Brain microvascular endothelial cell (primary cell): Measurements from ENCODE around the gene CNIH3.
A peak's percentile ranks its signal among the peaks of the same experiment; 100 is the strongest.
"Not testable (repeated sequence)": the region's sequence is repeated elsewhere in the genome, so short reads cannot be mapped to it uniquely, and the experiment has no call there.

Experiments used
- DNase-seq: peaks from one replicate; pipeline ENCODE4 v3.0.0-alpha.2; 2020
- H3K27ac ChIP-seq: fragments of 250-450 bp; sonication (Bioruptor Pico); 2 replicates; pipeline ENCODE4 v1.5.1; 2020; ENCODE audit warnings: mild to moderate bottlenecking, moderate library complexity
- H3K27me3 ChIP-seq: fragments of 250-450 bp; sonication (Bioruptor Pico); replicated peaks from 2 replicates; pipeline ENCODE4 v1.5.1; 2020; ENCODE audit warnings: mild to moderate bottlenecking
- H3K36me3 ChIP-seq: fragments of 250-450 bp; sonication (Bioruptor Pico); replicated peaks from 2 replicates; pipeline ENCODE4 v1.5.1; 2020; ENCODE audit warnings: mild to moderate bottlenecking
- H3K4me3 ChIP-seq: 2 replicates; pipeline ENCODE4 v1.5.1; 2011; ENCODE audit warnings: low read depth, mild to moderate bottlenecking, control low read depth, low read length, moderate library complexity
- in situ Hi-C: cut with HindIII; loops from 2 replicates; pipeline ENCODE4 v1.10.0; 2017; ENCODE audit warnings: low sequenced_read_pairs, low pct_ligation_motif_present
- TF ChIP-seq, protein P1 (sequence below): IDR thresholded peaks from 2 replicates; pipeline ENCODE4 v1.5.1; 2011; ENCODE audit warnings: low read depth, mild to moderate bottlenecking, moderate library complexity, low read length, control low read depth, inconsistent platforms; ENCODE audit errors: missing control alignments

The CNIH3 gene

DNA sequence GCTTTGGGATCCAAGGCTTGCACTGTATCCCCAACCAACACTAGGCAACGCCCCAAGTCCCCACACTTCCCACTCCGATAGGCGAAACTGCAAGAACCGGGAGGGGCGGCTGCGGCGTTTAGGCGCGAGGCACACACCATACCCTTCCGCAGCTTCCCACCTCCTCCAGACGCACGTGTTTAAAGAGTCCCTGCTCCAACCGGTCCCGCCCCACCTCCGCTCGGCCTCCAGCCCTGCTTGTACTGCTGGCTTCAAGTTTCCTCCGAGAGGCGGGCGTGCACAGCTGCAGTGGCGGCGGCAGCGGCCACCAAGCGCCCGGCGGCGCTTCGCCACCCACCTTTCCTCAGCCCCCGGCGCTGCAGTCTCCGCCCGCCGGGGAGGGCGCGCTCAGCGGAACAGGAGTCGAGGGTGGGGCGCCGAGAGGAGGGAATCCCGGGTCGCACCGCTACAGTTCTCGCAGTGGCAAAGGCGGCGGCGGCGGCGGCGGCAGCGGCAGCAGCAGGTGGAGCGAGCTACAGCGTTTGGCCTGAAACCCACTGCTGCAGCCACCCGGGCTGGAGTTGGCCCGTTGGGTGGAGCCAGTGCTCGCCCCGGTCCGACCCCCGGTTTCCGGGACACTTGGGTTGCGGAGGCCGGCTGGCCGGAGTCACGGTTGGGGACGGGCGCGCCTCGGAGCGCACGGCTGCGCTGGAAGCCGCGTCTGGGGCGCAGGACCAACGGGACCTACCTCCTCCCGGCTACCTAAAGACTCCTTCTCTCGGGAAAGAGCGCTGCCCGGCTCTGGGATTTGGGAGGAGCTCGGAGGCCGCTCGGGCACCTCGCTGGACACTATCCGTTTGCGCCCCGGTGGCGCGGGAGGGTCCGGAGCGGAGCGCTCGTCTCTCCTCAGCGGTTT lies at the start of gene CNIH3:
Gene CNIH3 (plus strand): TSS at position 457 of the 895 bp plus-strand sequence. CDS start 858 bp downstream, outside the sequence.
- in situ Hi-C loops: loop anchor here (25.0 kb wide), 1 partner anchor 104 kb away; no protein-coding TSS in a partner anchor

DNA sequence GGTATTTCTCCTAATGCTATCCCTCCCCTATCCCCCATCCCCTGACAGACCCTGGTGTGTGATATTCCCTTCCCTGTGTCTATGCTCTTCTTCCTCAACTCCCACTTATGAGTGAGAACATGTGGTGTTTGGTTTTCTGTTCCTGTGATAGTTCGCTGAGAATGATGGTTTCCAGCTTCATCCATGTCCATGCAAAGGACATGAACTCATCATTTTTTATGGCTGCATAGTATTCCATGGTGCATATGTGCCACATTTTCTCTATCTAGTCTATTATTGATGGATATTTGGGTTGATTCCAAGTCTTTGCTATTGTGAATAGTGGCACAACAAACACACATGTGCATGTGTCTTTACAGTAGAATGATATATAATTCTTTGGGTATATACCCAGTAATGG lies 49.6 kb upstream of the CNIH3 start:
- DNase-seq, H3K36me3 ChIP-seq, H3K4me3 ChIP-seq, H3K27ac ChIP-seq, H3K27me3 ChIP-seq, in situ Hi-C loops: not testable (repeated sequence)

More for the DNA sequence above, at the start of gene CNIH3:
- Histone ChIP-seq H3K4me3 (peak within 1 kb of the TSS; percentile 68), H3K27me3 (peaks cover 25% of the 10 kb centered on the region), H3K36me3 (no peaks in the 10 kb centered on the region), H3K27ac (no peak within 1 kb of the TSS)
- no peak for DNase-seq
- TF ChIP-seq, protein P1, sequence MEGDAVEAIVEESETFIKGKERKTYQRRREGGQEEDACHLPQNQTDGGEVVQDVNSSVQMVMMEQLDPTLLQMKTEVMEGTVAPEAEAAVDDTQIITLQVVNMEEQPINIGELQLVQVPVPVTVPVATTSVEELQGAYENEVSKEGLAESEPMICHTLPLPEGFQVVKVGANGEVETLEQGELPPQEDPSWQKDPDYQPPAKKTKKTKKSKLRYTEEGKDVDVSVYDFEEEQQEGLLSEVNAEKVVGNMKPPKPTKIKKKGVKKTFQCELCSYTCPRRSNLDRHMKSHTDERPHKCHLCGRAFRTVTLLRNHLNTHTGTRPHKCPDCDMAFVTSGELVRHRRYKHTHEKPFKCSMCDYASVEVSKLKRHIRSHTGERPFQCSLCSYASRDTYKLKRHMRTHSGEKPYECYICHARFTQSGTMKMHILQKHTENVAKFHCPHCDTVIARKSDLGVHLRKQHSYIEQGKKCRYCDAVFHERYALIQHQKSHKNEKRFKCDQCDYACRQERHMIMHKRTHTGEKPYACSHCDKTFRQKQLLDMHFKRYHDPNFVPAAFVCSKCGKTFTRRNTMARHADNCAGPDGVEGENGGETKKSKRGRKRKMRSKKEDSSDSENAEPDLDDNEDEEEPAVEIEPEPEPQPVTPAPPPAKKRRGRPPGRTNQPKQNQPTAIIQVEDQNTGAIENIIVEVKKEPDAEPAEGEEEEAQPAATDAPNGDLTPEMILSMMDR: no peak

DNA sequence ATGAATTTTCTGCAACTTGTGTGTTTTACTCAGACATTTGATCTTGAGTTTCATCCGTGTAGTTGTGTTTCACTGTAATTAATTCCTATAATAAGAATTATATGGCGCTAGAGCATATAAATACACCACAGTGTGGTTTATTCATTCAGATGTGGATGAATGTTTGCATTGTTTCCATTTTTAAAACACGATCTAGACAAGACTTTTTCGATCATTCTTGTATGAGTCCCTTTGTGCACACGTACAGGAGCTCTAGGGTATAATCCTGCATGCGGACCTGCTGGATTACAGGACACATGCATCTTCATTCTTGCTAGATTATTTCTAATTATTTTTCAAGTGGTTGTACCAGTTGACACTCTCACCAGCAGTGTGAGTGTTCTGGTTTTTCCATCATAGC lies 46.8 kb upstream of the CNIH3 start:
- TF ChIP-seq, protein P1: no peak

DNA sequence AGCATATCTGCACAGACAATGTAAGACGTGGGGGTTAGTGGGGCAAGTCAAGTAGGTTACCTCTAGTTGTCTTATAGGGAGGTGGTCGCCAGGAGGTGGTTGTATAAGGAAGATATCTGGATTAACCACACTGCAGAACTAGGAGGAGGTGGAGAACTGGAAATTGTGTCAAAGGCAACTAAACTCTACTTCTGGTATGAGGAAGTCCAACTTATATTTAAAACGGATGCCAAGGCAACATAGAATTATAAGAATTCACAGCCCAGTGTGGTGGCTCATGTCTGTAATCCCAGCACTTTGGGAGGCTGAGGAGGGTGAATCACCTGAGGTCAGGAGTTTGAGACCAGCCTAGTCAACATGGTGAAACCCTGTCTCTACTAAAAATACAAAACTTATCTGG lies 44.1 kb upstream of the CNIH3 start:
- H3K4me3 ChIP-seq, H3K27ac ChIP-seq, H3K36me3 ChIP-seq, H3K27me3 ChIP-seq, in situ Hi-C loops: not testable (repeated sequence)
- peak; percentile 49 for DNase-seq

More for the DNA sequence above, 46.8 kb upstream of the CNIH3 start:
- no peak overlapping the region for H3K27ac ChIP-seq
- in situ Hi-C loops: no loop called here
- no peak overlapping the region for H3K4me3 ChIP-seq
- H3K27me3 ChIP-seq: no peaks in the 10 kb centered on the region
- H3K36me3 ChIP-seq: no peaks in the 10 kb centered on the region
- no peak for DNase-seq

DNA sequence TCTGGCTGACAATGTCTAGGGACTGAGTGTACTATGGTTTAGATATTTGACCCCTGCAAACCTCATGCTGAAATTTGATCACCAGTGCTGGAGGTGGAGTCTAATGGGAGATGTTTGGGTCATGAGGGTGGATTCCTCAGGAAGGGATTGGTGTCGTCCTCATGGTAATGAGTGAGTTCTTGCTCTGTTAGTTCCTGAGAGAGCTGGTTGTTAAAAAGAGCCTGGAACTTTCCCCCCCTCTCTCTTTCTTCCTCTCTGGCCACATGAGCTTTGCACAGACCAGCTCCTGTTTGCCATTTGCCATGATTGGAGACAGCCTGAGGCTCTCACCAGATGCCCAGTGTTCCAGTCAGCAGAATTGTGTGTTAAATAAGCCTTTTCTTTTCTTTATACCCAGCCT lies 36.6 kb upstream of the CNIH3 start:
- peak; percentile 49 for DNase-seq
- in situ Hi-C loops: no loop called here
- H3K4me3 ChIP-seq: no peak overlapping the region
- H3K27me3 ChIP-seq: no peaks in the 10 kb centered on the region
- TF ChIP-seq, protein P1: no peak
- H3K36me3 ChIP-seq: no peaks in the 10 kb centered on the region
- peak overlapping the region; percentile 12 for H3K27ac ChIP-seq

DNA sequence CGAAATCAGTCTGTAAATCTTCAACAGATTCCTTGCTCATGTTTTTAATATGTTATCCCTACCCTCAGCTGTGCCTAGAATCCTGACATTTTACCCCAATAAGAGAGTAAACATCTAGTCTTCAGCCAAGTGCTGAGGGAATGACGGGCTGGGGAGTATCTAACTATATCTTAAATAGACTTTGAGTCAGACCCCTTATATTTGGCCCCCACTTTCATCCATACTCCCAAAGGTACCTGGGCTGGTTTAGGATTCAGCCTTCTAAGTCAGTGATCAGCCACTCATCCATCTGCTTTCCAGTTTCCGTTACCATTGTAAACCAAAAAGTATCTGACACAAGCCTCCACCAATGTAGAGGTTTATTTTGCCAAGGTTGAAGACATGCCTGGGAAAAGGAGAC lies 36.1 kb upstream of the CNIH3 start:
- H3K4me3 ChIP-seq: no peak overlapping the region
- in situ Hi-C loops: no loop called here
- no peak overlapping the region for H3K27ac ChIP-seq
- TF ChIP-seq, protein P1: no peak
- H3K27me3 ChIP-seq: no peaks in the 10 kb centered on the region
- DNase-seq: no peak
- no peaks in the 10 kb centered on the region for H3K36me3 ChIP-seq
